Natural killer cell treated with Interleukin-12 subunit alpha and Interleukin-12 subunit beta and Interleukin-15 and Interleukin-18, amount 100 ng/mL, for 72 hours (primary cell): ENCODE data around the gene ZNF45. TPM values are rescaled to one million over a fixed set of nuclear protein-coding genes. Genes with fewer than 3 reads are reported as not detected.
A peak's percentile ranks its signal among the peaks of the same experiment; 100 is the strongest.
"Not testable (repeated sequence)": the region's sequence is repeated elsewhere in the genome, so short reads cannot be mapped to it uniquely, and the experiment has no call there.

Experiments used
- ATAC-seq, 2 donors: fragments of 150-1000 bp; cut with Tn5 transposase in 1 of 2; sonication (Bioruptor Pico), chemical (Tn5 transposase) in 1 of 2; 2 replicates each; pipeline ENCODE4 v1.10.0; 2021
- DNase-seq: peaks from one replicate; pipeline ENCODE4 v3.0.0; 2022; ENCODE audit warnings: low spot score
- H3K27ac Mint-ChIP-seq, 2 donors: 1 replicate in 1 of 2; 2 replicates in 1 of 2; pipeline ENCODE4 v1.8.0; 2022; ENCODE audit warnings: mixed read lengths in 2 of 2, mild to moderate bottlenecking in 1 of 2, moderate library complexity in 1 of 2
- H3K27me3 Mint-ChIP-seq, 2 donors: 1 replicate in 1 of 2; 2 replicates in 1 of 2; pipeline ENCODE4 v1.8.0; 2022; ENCODE audit warnings: mixed read lengths in 2 of 2
- H3K36me3 Mint-ChIP-seq: one replicate; pipeline ENCODE4 v1.8.0; 2022; ENCODE audit warnings: mixed read lengths
- H3K4me1 Mint-ChIP-seq, 2 donors: 1 replicate in 1 of 2; 2 replicates in 1 of 2; pipeline ENCODE4 v1.8.0; 2022; ENCODE audit warnings: low read depth in 2 of 2, mixed read lengths in 2 of 2, mild to moderate bottlenecking in 1 of 2
- H3K4me3 Mint-ChIP-seq: one replicate; pipeline ENCODE4 v1.8.0; 2022; ENCODE audit warnings: mixed read lengths
- H3K9me3 Mint-ChIP-seq: 2 replicates; pipeline ENCODE4 v1.8.0; 2022; ENCODE audit warnings: mixed read lengths
- total RNA-seq, 2 donors: library from RNA; stranded (reverse); gene quantifications; one replicate each; pipeline ENCODE4 v1.2.3, GENCODE V29; 2022

Gene ZNF45
- total RNA-seq, 2 donors from 2014 or later = 15.1 to 15.6 TPM

DNA sequence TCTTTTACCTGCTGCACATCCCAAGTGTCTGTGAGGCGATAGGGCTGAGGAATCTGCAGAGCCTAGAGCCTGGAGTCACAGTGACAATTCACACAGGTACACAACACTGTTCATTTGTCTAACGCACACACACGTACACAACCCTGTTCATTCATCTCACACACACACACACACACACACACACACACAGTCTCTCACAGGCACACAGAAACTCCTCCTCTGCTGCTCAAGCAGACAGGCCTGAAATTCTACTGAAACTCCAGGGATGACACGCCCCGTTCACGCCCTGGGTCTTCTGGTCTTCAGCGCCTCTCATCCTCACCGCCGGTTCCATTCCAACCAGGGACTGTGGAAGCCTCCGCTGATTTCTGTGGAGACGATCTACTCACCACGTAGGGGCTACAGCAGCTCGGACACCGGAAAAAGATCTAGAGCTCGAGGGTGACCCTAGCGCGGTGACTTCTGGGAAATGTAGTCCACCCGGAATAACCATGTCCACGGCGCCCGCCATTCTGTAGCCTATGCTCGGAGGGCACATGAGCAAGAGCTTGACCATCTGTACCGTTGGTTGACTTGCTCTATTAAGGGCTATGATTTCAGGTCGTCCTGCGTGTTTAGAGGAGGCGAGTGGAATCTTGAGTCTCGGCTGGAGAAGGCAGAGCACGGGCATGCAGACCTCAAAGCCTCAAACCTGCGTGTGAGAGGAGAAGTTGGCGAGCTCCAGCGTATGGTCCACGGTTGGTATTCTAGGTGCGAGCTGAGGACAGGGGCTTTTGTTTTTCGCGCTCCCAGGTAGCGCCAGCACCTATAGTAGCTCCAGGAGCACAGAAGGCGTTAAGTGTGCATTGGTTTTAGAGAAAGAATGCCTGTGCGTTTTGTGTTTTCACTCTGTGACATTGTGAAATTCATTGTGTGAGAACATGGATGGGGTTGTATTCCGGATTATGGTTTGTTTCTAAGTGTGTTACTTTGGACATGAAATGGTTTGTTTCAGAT, 33.4 kb downstream of the ZNF45 start:
- Mint-ChIP-seq H3K27me3 (peaks cover 0 to 3% of the 10 kb centered on the region in 2 donors), H3K9me3 (peaks cover 31% of the 10 kb centered on the region), H3K27ac (peak overlapping the region; percentile 50 to 83), H3K4me1 (peaks cover 14 to 17% of the 10 kb centered on the region in 2 donors), H3K4me3 (peak overlapping the region; percentile 94), H3K36me3 (peaks cover 63% of the 10 kb centered on the region)
- peak; percentile 87 to 99 for ATAC-seq
- DNase-seq = peak; percentile 80

GRCh38 chr19:43895727-43896308, 39.3 kb downstream of the ZNF45 start:
- ATAC-seq (no peak), DNase-seq (no peak)
- H3K4me1 Mint-ChIP-seq = no peaks in the 10 kb centered on the region
- H3K27me3 Mint-ChIP-seq = no peaks in the 10 kb centered on the region
- H3K4me3 Mint-ChIP-seq = no peak overlapping the region
- H3K9me3 Mint-ChIP-seq = peaks cover 17% of the 10 kb centered on the region
- no peak overlapping the region for H3K27ac Mint-ChIP-seq
- peaks cover 44% of the 10 kb centered on the region for H3K36me3 Mint-ChIP-seq

DNA sequence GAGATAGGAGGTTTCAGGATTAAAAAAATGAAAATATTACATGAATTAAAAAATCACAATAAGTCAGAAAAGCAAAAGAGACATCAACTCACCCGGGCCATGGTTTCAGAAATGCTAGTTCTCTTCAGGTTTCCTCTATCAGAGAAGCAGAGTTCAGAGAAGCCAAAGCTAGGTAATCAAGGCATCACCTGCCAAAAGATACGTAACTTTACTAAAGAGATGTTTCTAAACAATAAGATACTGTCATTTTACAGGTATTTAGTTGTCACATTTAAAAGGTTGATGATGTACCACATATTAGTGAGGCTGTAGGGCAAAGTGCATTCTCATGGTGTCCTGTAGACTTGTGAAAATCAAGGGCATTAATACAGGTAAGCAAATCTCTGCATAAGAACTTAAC, 51.2 kb downstream of the ZNF45 start, which contains the start of gene ZNF404:
Gene ZNF404, minus strand, starts transcription at position 101 of the 400 bp plus-strand sequence.
- Mint-ChIP-seq H3K27me3 (no peaks in the 10 kb centered on the region), H3K4me1 (no peaks in the 10 kb centered on the region), H3K4me3 (no peak within 1 kb of the TSS), H3K27ac (no peak within 1 kb of the TSS), H3K36me3 (peaks cover 52% of the 10 kb centered on the region), H3K9me3 (peaks cover 36% of the 10 kb centered on the region)
- ATAC-seq (no peak), DNase-seq (no peak)

GRCh38 chr19:43880483-43880882, 54.6 kb downstream of the ZNF45 start:
- Mint-ChIP-seq H3K9me3 (peaks cover 37% of the 10 kb centered on the region), H3K27me3 (no peaks in the 10 kb centered on the region), H3K27ac (no peak overlapping the region), H3K4me3 (no peak overlapping the region), H3K36me3 (peaks cover 58% of the 10 kb centered on the region), H3K4me1 (no peaks in the 10 kb centered on the region)
- no peak for DNase-seq
- ATAC-seq = no peak

DNA sequence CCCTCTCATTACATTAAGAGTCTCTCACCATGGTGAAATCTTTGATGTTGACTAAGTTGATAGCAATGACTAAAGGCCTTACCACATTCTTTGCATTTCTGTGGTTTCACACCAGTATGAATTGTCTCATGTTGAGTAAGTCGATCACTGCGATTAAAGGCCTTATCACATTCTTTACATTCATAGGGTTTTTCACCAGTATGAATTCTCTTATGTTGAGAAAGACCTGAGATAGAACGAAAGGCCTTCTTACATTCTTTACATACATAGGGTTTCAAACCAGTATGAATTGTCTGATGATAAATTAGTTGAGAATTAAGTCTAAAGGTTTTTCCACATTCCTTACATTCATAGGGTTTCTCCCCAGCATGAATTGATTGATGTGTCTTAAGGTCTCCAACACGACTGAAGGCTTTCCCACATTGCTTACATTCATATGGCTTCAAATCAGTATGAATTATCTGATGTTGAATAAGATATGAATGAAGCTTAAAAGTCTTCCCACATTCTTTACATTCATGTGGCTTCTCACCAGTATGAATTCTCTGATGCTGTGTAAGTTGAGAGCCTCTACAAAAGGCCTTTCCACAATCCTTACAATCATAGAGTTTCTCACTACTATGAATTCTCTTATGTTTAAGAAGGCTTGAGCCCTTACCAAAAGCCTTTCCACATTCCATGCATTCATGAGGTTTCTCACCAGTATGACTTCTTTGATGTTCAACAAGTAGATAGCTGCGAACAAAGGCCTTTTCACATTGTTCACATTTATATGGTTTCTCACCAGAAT, 62.3 kb downstream of the ZNF45 start:
- no peak for ATAC-seq
- H3K4me1 Mint-ChIP-seq = no peaks in the 10 kb centered on the region
- no peaks in the 10 kb centered on the region for H3K27me3 Mint-ChIP-seq
- H3K36me3 Mint-ChIP-seq = peaks cover 39% of the 10 kb centered on the region
- DNase-seq = no peak
- H3K27ac Mint-ChIP-seq = no peak overlapping the region
- H3K9me3 Mint-ChIP-seq = peaks cover 26% of the 10 kb centered on the region
- no peak overlapping the region for H3K4me3 Mint-ChIP-seq

DNA sequence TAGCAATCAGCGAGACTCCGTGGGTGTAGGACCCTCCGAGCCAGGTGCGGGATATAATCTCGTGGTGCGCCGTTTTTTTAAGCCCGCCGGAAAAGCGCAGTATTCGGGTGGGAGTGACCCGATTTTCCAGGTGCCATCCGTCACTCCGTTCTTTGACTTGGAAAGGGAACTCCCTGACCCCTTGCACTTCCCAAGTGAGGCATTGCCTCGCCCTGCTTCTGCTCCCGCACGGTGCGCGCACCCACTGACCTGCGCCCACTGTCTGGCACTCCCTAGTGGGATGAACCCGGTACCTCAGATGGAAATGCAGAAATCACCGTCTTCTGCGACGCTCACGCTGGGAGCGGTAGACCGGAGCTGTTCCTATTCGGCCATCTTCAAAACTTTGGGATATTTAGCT, 68.2 kb downstream of the ZNF45 start:
- not testable (repeated sequence) for H3K9me3 Mint-ChIP-seq, H3K4me1 Mint-ChIP-seq, ATAC-seq, H3K27me3 Mint-ChIP-seq, H3K27ac Mint-ChIP-seq, H3K4me3 Mint-ChIP-seq, DNase-seq
- peaks cover 18% of the 10 kb centered on the region for H3K36me3 Mint-ChIP-seq

Other genes starting within 250 kb of the ZNF45 start
- gene IRGC, start 219.2 kb downstream of the ZNF45 start, total RNA-seq = not detected
- 100 to 1,000 TPM in 1 of 2 donors, 10 to 100 TPM in 1; 89.4 to 103 TPM for gene SMG9, start 180.3 kb downstream of the ZNF45 start, total RNA-seq
- gene KCNN4, start 154.3 kb downstream of the ZNF45 start, total RNA-seq = 100 to 1,000 TPM in 1 of 2 donors, 10 to 100 TPM in 1; 99.4 to 107 TPM
- under 1 TPM in 1 of 2 donors, not detected in 1; 0.29 TPM for gene LYPD5, start 132.8 kb downstream of the ZNF45 start, total RNA-seq
- gene ZNF283, start 108.0 kb downstream of the ZNF45 start, total RNA-seq = 1 to 10 TPM; 7.2 to 8.3 TPM
- 1 to 10 TPM in 1 of 2 donors, under 1 TPM in 1; 0.81 to 1.1 TPM for gene ZNF404, start 51.3 kb downstream of the ZNF45 start, total RNA-seq
- 1 to 10 TPM; 3.7 to 5.1 TPM for gene ZNF221, start 15.9 kb upstream of the ZNF45 start, total RNA-seq
- 1 to 10 TPM; 6.3 to 7.4 TPM for gene ZNF155, start 48.9 kb upstream of the ZNF45 start, total RNA-seq
- gene ZNF230, start 67.7 kb upstream of the ZNF45 start, total RNA-seq = 10 to 100 TPM in 1 of 2 donors, 1 to 10 TPM in 1; 6.6 to 11.7 TPM
- gene ZNF222, start 90.1 kb upstream of the ZNF45 start, total RNA-seq = 1 to 10 TPM; 2.2 to 4.8 TPM
- gene ZNF223, start 116.8 kb upstream of the ZNF45 start, total RNA-seq = 1 to 10 TPM in 1 of 2 donors, under 1 TPM in 1; 0.67 to 2.5 TPM
- 1 to 10 TPM; 1.6 to 1.8 TPM for gene ZNF284, start 136.9 kb upstream of the ZNF45 start, total RNA-seq
- 10 to 100 TPM; 29.0 to 36.1 TPM for gene ZNF224, start 159.1 kb upstream of the ZNF45 start, total RNA-seq
- 1 to 10 TPM; 4.7 to 5.4 TPM for gene ZNF225, start 178.1 kb upstream of the ZNF45 start, total RNA-seq
- 1 to 10 TPM; 9.0 TPM for gene ZNF234, start 206.3 kb upstream of the ZNF45 start, total RNA-seq
- 10 to 100 TPM; 10.6 to 11.8 TPM for gene ZNF226, start 229.8 kb upstream of the ZNF45 start, total RNA-seq